Measurements from ENCODE around the gene FTH1.

- no peak for TF ChIP-seq POLR2AphosphoS5 (IDR thresholded peaks at IDR 0.05)
- TF ChIP-seq, protein P1, sequence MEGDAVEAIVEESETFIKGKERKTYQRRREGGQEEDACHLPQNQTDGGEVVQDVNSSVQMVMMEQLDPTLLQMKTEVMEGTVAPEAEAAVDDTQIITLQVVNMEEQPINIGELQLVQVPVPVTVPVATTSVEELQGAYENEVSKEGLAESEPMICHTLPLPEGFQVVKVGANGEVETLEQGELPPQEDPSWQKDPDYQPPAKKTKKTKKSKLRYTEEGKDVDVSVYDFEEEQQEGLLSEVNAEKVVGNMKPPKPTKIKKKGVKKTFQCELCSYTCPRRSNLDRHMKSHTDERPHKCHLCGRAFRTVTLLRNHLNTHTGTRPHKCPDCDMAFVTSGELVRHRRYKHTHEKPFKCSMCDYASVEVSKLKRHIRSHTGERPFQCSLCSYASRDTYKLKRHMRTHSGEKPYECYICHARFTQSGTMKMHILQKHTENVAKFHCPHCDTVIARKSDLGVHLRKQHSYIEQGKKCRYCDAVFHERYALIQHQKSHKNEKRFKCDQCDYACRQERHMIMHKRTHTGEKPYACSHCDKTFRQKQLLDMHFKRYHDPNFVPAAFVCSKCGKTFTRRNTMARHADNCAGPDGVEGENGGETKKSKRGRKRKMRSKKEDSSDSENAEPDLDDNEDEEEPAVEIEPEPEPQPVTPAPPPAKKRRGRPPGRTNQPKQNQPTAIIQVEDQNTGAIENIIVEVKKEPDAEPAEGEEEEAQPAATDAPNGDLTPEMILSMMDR (IDR thresholded peaks at IDR 0.05), result no peak
Observed at GRCh38 chr11:61960532-61960931, 6.9 kb downstream of the FTH1 start.

Data from transverse colon (tissue), 4 donors.